SU-DHL-6 (cell line): ENCODE data around the gene APLP1.

ENCODE experiments used
- H2AFZ ChIP-seq: fragments of 200-600 bp; sonication (generic); 2 replicates; pipeline ENCODE4 v1.6.1; 2014; ENCODE audit warnings: low read depth, mild to moderate bottlenecking, moderate library complexity, mixed read lengths, antibody characterized with exemption, low read length; ENCODE audit not compliant: severe bottlenecking
- H3F3A ChIP-seq: fragments of 200-600 bp; shearing (Covaris generic); 2 replicates; pipeline ENCODE4 v1.6.0; 2016; ENCODE audit warnings: antibody characterized with exemption, mild to moderate bottlenecking; ENCODE audit not compliant: insufficient read depth
- H3K27ac ChIP-seq: fragments of 200-600 bp; sonication (generic); 2 replicates; pipeline ENCODE4 v1.5.1; 2016; ENCODE audit warnings: low read depth, mild to moderate bottlenecking, low read length, moderate library complexity, mixed read lengths
- H3K27me3 ChIP-seq: fragments of 200-600 bp; sonication (generic), shearing (Covaris generic); 2 replicates; pipeline ENCODE4 v1.6.0; 2014; ENCODE audit warnings: mild to moderate bottlenecking, low read length
- H3K36me3 ChIP-seq: fragments of 200-600 bp; sonication (generic); 2 replicates; pipeline ENCODE4 v1.6.1; 2014; ENCODE audit warnings: mild to moderate bottlenecking, low read length, mixed read lengths
- H3K4me2 ChIP-seq: fragments of 300-600, 200-600 bp; shearing (Covaris generic), sonication (generic); 2 replicates; pipeline ENCODE4 v1.6.0; 2014; ENCODE audit warnings: low read length, low read depth, mild to moderate bottlenecking; ENCODE audit not compliant: poor library complexity, severe bottlenecking
- H3K4me3 ChIP-seq: fragments of 200-600 bp; sonication (generic); 2 replicates; pipeline ENCODE4 v1.5.1; 2014; ENCODE audit warnings: antibody characterized with exemption, low read length, mild to moderate bottlenecking, mixed read lengths; ENCODE audit not compliant: insufficient read depth, poor library complexity, severe bottlenecking
- H3K79me2 ChIP-seq: fragments of 200-600 bp; sonication (generic); 2 replicates; pipeline ENCODE4 v1.6.1; 2014; ENCODE audit warnings: mild to moderate bottlenecking, low read length, moderate library complexity; ENCODE audit not compliant: insufficient read depth
- H3K9ac ChIP-seq: fragments of 200-600 bp; sonication (generic); 2 replicates; pipeline ENCODE4 v1.7.0; 2014; ENCODE audit warnings: mild to moderate bottlenecking, low read length
- H3K9me2 ChIP-seq: fragments of 200-600 bp; sonication (generic); replicated peaks from 2 replicates; pipeline ENCODE4 v1.6.1; 2014; ENCODE audit warnings: low read length; ENCODE audit not compliant: insufficient read depth
- H3K9me3 ChIP-seq: fragments of 200-600 bp; sonication (generic); 2 replicates; pipeline ENCODE4 v1.6.1; 2014; ENCODE audit warnings: low read length, mixed read lengths; ENCODE audit not compliant: insufficient read depth
- H4K20me1 ChIP-seq: fragments of 200-600 bp; sonication (generic); 2 replicates; pipeline ENCODE4 v1.6.1; 2014; ENCODE audit warnings: low read depth, mild to moderate bottlenecking, antibody characterized with exemption, low read length, moderate library complexity, mixed read lengths
- CTCF ChIP-seq: fragments of 200-600 bp; sonication (generic); IDR thresholded peaks from one replicate; pipeline ENCODE4 v1.5.1; 2017; ENCODE audit warnings: antibody characterized with exemption, mild to moderate bottlenecking, low read length, moderate library complexity; ENCODE audit not compliant: insufficient read depth, poor library complexity, severe bottlenecking
- EZH2phosphoT487 ChIP-seq: fragments of 200-600 bp; sonication (generic), shearing (Covaris generic); conservative IDR thresholded peaks from 2 replicates; pipeline ENCODE4 v1.6.1; 2018; ENCODE audit warnings: mild to moderate bottlenecking, antibody characterized with exemption, low read length, moderate library complexity, mixed read lengths

Gene APLP1

DNA sequence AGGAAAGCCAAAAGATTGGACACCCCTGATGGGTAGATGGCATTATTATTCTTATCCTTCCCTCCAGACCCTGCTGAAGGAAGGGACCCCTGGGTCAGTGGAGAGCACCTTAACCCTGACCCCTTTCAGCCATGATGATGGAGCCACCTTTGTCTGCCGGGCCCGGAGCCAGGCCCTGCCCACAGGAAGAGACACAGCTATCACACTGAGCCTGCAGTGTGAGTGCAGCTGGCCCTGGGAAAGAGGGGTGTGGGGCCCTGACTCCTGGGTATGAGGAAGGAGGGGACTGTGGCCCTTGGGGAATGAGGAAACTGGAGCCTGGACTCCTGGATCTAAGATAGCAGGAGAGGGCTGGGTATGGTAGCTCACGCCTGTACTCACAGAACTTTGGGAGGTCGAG is 9.0 kb upstream of the APLP1 start:
- H3K27me3 ChIP-seq: no peaks in the 10 kb centered on the region
- no peaks in the 10 kb centered on the region for H3K9me2 ChIP-seq
- H3K4me2 ChIP-seq: no peak overlapping the region
- no peak overlapping the region for H3K27ac ChIP-seq
- H3K36me3 ChIP-seq: no peaks in the 10 kb centered on the region
- H3K79me2 ChIP-seq: no peaks in the 10 kb centered on the region
- no peak overlapping the region for H3K4me3 ChIP-seq
- H3K9me3 ChIP-seq: no peaks in the 10 kb centered on the region
- H3F3A ChIP-seq: no peaks in the 10 kb centered on the region
- H2AFZ ChIP-seq: no peak overlapping the region
- H3K9ac ChIP-seq: no peak overlapping the region
- TF ChIP-seq EZH2phosphoT487 (no peak), CTCF (no peak)
- no peaks in the 10 kb centered on the region for H4K20me1 ChIP-seq

DNA sequence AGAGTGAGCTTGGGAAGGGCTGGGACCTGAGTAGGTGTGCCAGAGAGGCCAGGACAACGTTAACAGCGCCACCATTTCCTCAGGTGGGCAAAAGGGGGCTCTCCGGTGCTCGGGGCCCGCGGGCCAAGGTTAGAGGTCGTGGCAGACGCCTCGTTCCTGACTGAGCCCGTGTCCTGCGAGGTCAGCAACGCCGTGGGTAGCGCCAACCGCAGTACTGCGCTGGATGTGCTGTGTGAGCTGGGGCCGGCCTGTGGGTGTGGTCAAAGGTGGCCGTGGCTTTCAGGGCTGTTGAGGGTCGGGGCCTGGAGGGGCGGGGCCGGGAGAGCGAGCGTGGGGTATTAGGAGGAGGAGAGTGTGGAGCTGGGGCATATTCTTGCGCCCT is 7.9 kb upstream of the APLP1 start:
- Histone ChIP-seq H3K9me2 (no peaks in the 10 kb centered on the region), H3K27me3 (no peaks in the 10 kb centered on the region), H3K4me2 (no peak overlapping the region), H3F3A (no peaks in the 10 kb centered on the region), H3K27ac (no peak overlapping the region), H3K36me3 (no peaks in the 10 kb centered on the region), H3K9me3 (no peaks in the 10 kb centered on the region), H3K9ac (no peak overlapping the region), H2AFZ (no peak overlapping the region), H3K4me3 (no peak overlapping the region), H4K20me1 (no peaks in the 10 kb centered on the region), H3K79me2 (no peaks in the 10 kb centered on the region)
- TF ChIP-seq EZH2phosphoT487: no peak
- TF ChIP-seq CTCF: no peak

DNA sequence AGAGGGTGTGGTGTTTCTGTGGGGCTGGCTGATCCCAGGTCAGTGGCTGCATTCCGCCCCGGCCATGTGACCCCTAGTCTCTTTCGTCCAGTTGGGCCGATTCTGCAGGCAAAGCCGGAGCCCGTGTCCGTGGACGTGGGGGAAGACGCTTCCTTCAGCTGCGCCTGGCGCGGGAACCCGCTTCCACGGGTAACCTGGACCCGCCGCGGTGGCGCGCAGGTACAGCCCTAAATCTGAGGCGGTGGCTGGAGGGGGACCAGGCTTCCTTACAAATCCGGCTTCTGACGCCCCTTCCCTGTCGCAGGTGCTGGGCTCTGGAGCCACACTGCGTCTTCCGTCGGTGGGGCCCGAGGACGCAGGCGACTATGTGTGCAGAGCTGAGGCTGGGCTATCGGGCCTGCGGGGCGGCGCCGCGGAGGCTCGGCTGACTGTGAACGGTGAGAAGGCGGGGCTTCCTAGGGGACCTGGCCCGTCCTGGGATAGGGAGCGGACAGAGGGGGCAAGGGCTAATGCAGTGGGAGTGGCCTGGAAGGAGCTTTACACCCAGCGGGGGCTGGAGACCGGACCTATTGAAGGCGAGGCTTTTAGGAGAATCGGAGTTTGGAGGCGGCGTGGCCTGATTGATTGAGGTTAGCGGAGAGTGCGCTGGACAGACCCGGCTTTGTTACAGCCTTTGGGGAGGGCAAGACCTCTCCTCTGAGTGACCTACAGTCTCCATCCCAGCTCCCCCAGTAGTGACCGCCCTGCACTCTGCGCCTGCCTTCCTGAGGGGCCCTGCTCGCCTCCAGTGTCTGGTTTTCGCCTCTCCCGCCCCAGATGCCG is 7.3 kb upstream of the APLP1 start:
- no peak overlapping the region for H3K9ac ChIP-seq
- H3K27ac ChIP-seq: no peak overlapping the region
- H2AFZ ChIP-seq: no peak overlapping the region
- H3K9me2 ChIP-seq: no peaks in the 10 kb centered on the region
- H3K79me2 ChIP-seq: no peaks in the 10 kb centered on the region
- no peak overlapping the region for H3K4me2 ChIP-seq
- H3K9me3 ChIP-seq: no peaks in the 10 kb centered on the region
- no peaks in the 10 kb centered on the region for H3F3A ChIP-seq
- H3K27me3 ChIP-seq: no peaks in the 10 kb centered on the region
- TF ChIP-seq EZH2phosphoT487 (no peak), CTCF (no peak)
- no peak overlapping the region for H3K4me3 ChIP-seq
- no peaks in the 10 kb centered on the region for H4K20me1 ChIP-seq
- no peaks in the 10 kb centered on the region for H3K36me3 ChIP-seq
